ENCODE results near the gene NTPCR. TPM values are rescaled to one million over a fixed set of nuclear protein-coding genes. Genes with fewer than 3 reads are reported as not detected.

The NTPCR gene
- total RNA-seq, 1 donor from 2014 or later, result 19.2 TPM

DNA sequence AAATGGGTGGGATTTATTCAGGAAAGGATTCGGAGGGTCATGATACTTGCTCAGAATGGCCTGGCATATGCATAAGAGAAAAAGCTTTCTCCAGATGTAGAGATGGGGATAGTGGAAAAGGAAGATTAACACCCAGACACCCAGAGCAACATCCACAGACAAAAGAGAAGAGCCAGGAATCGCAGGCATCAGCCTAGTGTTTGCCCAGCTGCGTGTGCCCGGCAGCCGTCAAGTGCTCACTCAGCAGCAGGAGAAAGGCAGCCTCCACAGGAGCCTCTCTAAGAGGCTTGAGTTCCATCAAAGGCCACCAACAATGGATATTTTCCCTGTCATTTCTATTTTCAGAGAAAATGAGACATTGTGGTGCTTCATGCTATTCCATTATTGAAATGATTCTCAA, 54.7 kb downstream of the NTPCR start:
- Histone ChIP-seq H3K36me3 (no peaks in the 10 kb centered on the region), H3K27ac (no peak overlapping the region), H3K9me3 (no peaks in the 10 kb centered on the region), H3K4me1 (no peaks in the 10 kb centered on the region), H3K27me3 (no peaks in the 10 kb centered on the region), H3K4me3 (no peak overlapping the region)
- DNase-seq (ENCODE audit: extremely low spot score in 2 of 2), result no peak
- intact Hi-C loops (cut with DNase I), result no loop called here
- no peak for TF ChIP-seq POLR2A (IDR thresholded peaks at IDR 0.05)

DNA sequence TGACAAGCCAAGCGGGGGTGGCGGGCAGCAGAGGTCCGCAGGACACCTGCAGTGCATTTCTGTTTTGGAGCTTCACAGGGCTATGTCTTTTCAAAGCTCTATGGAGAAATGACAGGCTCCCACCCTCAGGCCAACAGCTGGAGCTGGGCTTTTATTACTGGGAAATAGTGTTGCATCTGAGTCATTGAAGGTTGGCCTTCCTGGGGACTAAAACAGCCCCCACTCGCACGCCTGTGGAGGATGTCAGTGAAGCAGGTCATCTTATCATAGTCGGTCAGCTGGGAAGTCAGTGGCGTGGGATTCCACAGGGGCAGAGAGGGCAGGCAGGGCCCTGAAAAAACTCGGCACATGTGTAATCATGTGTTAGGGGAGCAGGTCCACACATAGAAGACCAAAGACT, 55.3 kb downstream of the NTPCR start:
- Histone ChIP-seq H3K27me3 (no peaks in the 10 kb centered on the region), H3K9me3 (no peaks in the 10 kb centered on the region), H3K4me1 (no peaks in the 10 kb centered on the region), H3K36me3 (no peaks in the 10 kb centered on the region), H3K4me3 (no peak overlapping the region), H3K27ac (no peak overlapping the region)
- TF ChIP-seq, protein P1, sequence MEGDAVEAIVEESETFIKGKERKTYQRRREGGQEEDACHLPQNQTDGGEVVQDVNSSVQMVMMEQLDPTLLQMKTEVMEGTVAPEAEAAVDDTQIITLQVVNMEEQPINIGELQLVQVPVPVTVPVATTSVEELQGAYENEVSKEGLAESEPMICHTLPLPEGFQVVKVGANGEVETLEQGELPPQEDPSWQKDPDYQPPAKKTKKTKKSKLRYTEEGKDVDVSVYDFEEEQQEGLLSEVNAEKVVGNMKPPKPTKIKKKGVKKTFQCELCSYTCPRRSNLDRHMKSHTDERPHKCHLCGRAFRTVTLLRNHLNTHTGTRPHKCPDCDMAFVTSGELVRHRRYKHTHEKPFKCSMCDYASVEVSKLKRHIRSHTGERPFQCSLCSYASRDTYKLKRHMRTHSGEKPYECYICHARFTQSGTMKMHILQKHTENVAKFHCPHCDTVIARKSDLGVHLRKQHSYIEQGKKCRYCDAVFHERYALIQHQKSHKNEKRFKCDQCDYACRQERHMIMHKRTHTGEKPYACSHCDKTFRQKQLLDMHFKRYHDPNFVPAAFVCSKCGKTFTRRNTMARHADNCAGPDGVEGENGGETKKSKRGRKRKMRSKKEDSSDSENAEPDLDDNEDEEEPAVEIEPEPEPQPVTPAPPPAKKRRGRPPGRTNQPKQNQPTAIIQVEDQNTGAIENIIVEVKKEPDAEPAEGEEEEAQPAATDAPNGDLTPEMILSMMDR (IDR thresholded peaks at IDR 0.05), result no peak
- TF ChIP-seq POLR2A (IDR thresholded peaks at IDR 0.05) (no peak), POLR2AphosphoS5 (IDR thresholded peaks at IDR 0.05; ENCODE audit: insufficient read depth in 1 of 2, low read depth in 1 of 2) (no peak)
- DNase-seq (ENCODE audit: extremely low spot score in 2 of 2), result no peak
- intact Hi-C loops (cut with DNase I), result no loop called here

DNA sequence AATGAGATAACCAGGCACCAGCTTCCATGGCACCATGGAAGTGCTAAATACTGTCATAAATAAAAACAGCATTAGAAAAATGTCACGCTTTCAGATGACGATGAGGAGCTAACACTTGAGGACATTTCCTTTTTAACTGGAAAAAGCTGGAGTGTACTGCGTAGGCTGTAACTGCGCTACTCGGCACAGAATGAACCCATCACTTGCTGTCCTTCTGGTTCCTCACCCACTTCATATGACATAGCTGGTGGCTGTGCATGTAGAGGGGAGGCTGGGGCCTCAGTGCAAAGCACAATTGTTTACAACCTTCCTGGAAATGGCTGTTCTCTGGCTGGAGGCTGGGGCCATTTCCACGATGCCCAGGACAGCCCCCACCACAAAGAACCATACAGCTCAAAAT, 55.7 kb downstream of the NTPCR start:
- Histone ChIP-seq H3K27me3 (no peaks in the 10 kb centered on the region), H3K9me3 (no peaks in the 10 kb centered on the region), H3K4me1 (no peaks in the 10 kb centered on the region), H3K27ac (no peak overlapping the region), H3K36me3 (no peaks in the 10 kb centered on the region), H3K4me3 (no peak overlapping the region)
- TF ChIP-seq, protein P1 (IDR thresholded peaks at IDR 0.05), result no peak
- TF ChIP-seq POLR2AphosphoS5 (IDR thresholded peaks at IDR 0.05; ENCODE audit: insufficient read depth in 1 of 2, low read depth in 1 of 2), result no peak
- TF ChIP-seq POLR2A (IDR thresholded peaks at IDR 0.05), result no peak
- intact Hi-C loops (cut with DNase I), result no loop called here
- DNase-seq (ENCODE audit: extremely low spot score in 2 of 2), result no peak

DNA sequence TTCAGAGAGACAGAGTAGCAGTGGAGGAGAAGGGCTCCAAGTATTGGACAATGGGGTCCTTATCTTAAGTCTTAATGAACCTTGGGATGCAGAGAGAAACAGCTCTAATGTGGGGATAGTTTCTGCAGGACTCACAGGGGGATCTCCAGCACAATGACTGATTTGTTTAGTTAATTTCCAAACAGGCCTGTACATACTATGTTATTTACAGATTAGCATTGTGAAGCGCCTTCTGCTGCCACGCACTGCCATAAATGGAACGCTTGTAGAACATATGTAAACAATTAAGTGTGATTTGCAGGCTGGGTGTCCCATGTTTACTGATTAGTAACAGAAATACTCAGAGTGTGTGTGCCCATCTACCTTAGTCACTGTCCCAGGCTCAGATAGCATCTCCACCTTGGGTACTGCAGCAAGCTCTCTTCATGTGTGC, 56.1 kb downstream of the NTPCR start:
- H3K27ac ChIP-seq, result no peak overlapping the region
- no peak overlapping the region for H3K4me3 ChIP-seq
- no peaks in the 10 kb centered on the region for H3K4me1 ChIP-seq
- no peak for DNase-seq (ENCODE audit: extremely low spot score in 2 of 2)
- no peaks in the 10 kb centered on the region for H3K36me3 ChIP-seq
- H3K27me3 ChIP-seq, result no peaks in the 10 kb centered on the region
- intact Hi-C loops (cut with DNase I), result no loop called here
- no peaks in the 10 kb centered on the region for H3K9me3 ChIP-seq
- TF ChIP-seq, protein P1 (IDR thresholded peaks at IDR 0.05), result no peak
- TF ChIP-seq POLR2AphosphoS5 (IDR thresholded peaks at IDR 0.05; ENCODE audit: insufficient read depth in 1 of 2, low read depth in 1 of 2) (no peak), POLR2A (IDR thresholded peaks at IDR 0.05) (no peak)

DNA sequence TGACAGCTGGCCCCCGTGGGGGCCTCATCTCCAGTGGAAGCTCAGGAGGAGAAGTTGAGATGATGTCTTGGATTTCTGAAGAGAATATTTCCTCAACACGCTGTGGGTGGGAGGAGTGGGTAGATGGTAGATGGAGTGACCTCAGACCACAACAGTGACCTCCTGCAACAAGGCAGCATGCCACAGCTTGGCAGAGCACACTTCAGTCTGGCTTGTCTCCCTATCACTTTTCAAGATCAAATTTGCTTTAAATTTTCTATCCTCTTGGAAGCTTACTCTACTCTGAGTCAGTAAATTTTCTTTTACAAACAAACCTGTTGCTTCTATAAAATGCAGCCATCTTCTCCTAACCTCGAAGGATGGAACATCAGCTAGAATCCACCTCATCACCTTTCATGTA, 59.7 kb downstream of the NTPCR start:
- intact Hi-C loops (cut with DNase I), result no loop called here

More for the DNA sequence above, 59.7 kb downstream of the NTPCR start:
- H3K27me3 ChIP-seq, result no peaks in the 10 kb centered on the region
- H3K4me1 ChIP-seq, result no peaks in the 10 kb centered on the region
- no peak for TF ChIP-seq POLR2A (IDR thresholded peaks at IDR 0.05)
- TF ChIP-seq, protein P1 (IDR thresholded peaks at IDR 0.05), result no peak
- no peak for TF ChIP-seq POLR2AphosphoS5 (IDR thresholded peaks at IDR 0.05; ENCODE audit: insufficient read depth in 1 of 2, low read depth in 1 of 2)
- H3K4me3 ChIP-seq, result no peak overlapping the region
- no peaks in the 10 kb centered on the region for H3K36me3 ChIP-seq
- H3K9me3 ChIP-seq, result no peaks in the 10 kb centered on the region
- H3K27ac ChIP-seq, result no peak overlapping the region
- DNase-seq (ENCODE audit: extremely low spot score in 2 of 2), result no peak

Data from vagina (tissue), 2 donors.